GM23248 (cell line): ENCODE results near the gene SLC6A19. TPM values are rescaled to one million over a fixed set of nuclear protein-coding genes. Genes with fewer than 3 reads are reported as not detected.
"Not testable (repeated sequence)": the region's sequence is repeated elsewhere in the genome, so short reads cannot be mapped to it uniquely, and the experiment has no call there.

ENCODE experiments used
- DNase-seq: peaks from one replicate; pipeline ENCODE4 v3.0.0-alpha.2; 2015
- H2AFZ ChIP-seq: fragments of 200-600 bp; sonication (generic); 2 replicates; pipeline ENCODE4 v1.6.1; 2016; ENCODE audit warnings: antibody characterized with exemption
- H3F3A ChIP-seq: fragments of 200-600 bp; sonication (generic); 2 replicates; pipeline ENCODE4 v1.6.1; 2016; ENCODE audit warnings: mild to moderate bottlenecking, antibody characterized with exemption, mixed run types; ENCODE audit not compliant: insufficient read depth
- H3K27ac ChIP-seq: fragments of 200-600 bp; sonication (generic); 2 replicates; pipeline ENCODE4 v1.5.1; 2016; ENCODE audit warnings: mild to moderate bottlenecking
- H3K27me3 ChIP-seq: fragments of 200-600 bp; sonication (generic); replicated peaks from 2 replicates; pipeline ENCODE4 v1.6.1; 2016; ENCODE audit warnings: mild to moderate bottlenecking; ENCODE audit not compliant: insufficient read depth
- H3K36me3 ChIP-seq: fragments of 200-600 bp; sonication (generic); 2 replicates; pipeline ENCODE4 v1.6.1; 2016; ENCODE audit warnings: low read depth, mild to moderate bottlenecking
- H3K4me1 ChIP-seq: fragments of 200-600 bp; sonication (generic); 2 replicates; pipeline ENCODE4 v1.6.1; 2016; ENCODE audit warnings: mild to moderate bottlenecking; ENCODE audit not compliant: insufficient read depth
- H3K4me2 ChIP-seq: fragments of 200-600 bp; sonication (generic); one replicate; pipeline ENCODE4 v1.6.1; 2016; ENCODE audit warnings: mild to moderate bottlenecking; ENCODE audit not compliant: unreplicated experiment
- H3K4me3 ChIP-seq: fragments of 200-600 bp; sonication (generic); 2 replicates; pipeline ENCODE4 v1.5.1; 2016; ENCODE audit warnings: mild to moderate bottlenecking
- H3K79me2 ChIP-seq: fragments of 200-600 bp; sonication (generic); 2 replicates; pipeline ENCODE4 v1.6.1; 2016; ENCODE audit warnings: mild to moderate bottlenecking; ENCODE audit not compliant: insufficient read depth
- H3K9ac ChIP-seq: fragments of 200-600 bp; sonication (generic); 2 replicates; pipeline ENCODE4 v1.6.1; 2016; ENCODE audit warnings: mild to moderate bottlenecking
- H3K9me2 ChIP-seq: fragments of 200-600 bp; sonication (generic); 2 replicates; pipeline ENCODE4 v1.6.1; 2016; ENCODE audit warnings: mixed run types, mild to moderate bottlenecking, moderate library complexity; ENCODE audit not compliant: insufficient read depth
- H3K9me3 ChIP-seq: fragments of 200-600 bp; sonication (generic); one replicate; pipeline ENCODE4 v1.6.1; 2017; ENCODE audit warnings: low read depth
- H4K20me1 ChIP-seq: fragments of 200-600 bp; sonication (generic); 2 replicates; pipeline ENCODE4 v1.6.0; 2016; ENCODE audit not compliant: insufficient read depth
- EZH2 ChIP-seq: fragments of 200-600 bp; sonication (generic); IDR thresholded peaks from 2 replicates; pipeline ENCODE4 v1.6.1; 2018; ENCODE audit warnings: antibody characterized with exemption, mild to moderate bottlenecking; ENCODE audit not compliant: insufficient read depth, poor library complexity, severe bottlenecking
- EZH2phosphoT487 ChIP-seq: fragments of 200-600 bp; sonication (generic); IDR thresholded peaks from 2 replicates; pipeline ENCODE4 v1.6.1; 2018; ENCODE audit warnings: antibody characterized with exemption, moderate library complexity, mild to moderate bottlenecking, low read depth; ENCODE audit not compliant: insufficient read depth
- WGBS, 2 experiments: methylation state at CpG; one replicate each; pipeline ENCODE4 v1.1.6; 2015 to 2017; ENCODE audit warnings: low lambda C conversion rate in 2 of 2, low coverage in 1 of 2; ENCODE audit errors: missing lambda C conversion rate in 2 of 2; 5-methylcytosine and 5-hydroxymethylcytosine counted together
- in situ Hi-C: fragments of 300-500 bp; cut with MboI; formaldehyde crosslinking; loops from 2 replicates; pipeline ENCODE4 v1.15.0; 2020
- polyA plus RNA-seq: library from polyadenylated mRNA; unstranded; fragments of >200 nt; fragmentation: Nextera tagmentation; extraction: Ambion mirVana; gene quantifications from 2 replicates; pipeline ENCODE4 v1.2.1, GENCODE V29; 2016
- total RNA-seq: library from RNA; depleted of rRNA; stranded (reverse); fragments of >200 nt; shearing (Covaris generic); gene quantifications from 2 replicates; pipeline ENCODE4 v1.2.3, GENCODE V29; 2014

Gene SLC6A19
- total and polyA plus RNA-seq, 2 experiments from 2014 or later, result not detected

- Histone ChIP-seq H2AFZ (no peak overlapping the region), H3K27ac (no peak overlapping the region), H4K20me1 (no peaks in the 10 kb centered on the region), H3K4me2 (no peak overlapping the region), H3K27me3 (peaks cover 18% of the 10 kb centered on the region), H3K79me2 (no peaks in the 10 kb centered on the region), H3K4me3 (no peak overlapping the region), H3K9ac (no peak overlapping the region), H3K9me2 (no peaks in the 10 kb centered on the region), H3K9me3 (no peaks in the 10 kb centered on the region), H3F3A (no peaks in the 10 kb centered on the region), H3K36me3 (no peaks in the 10 kb centered on the region), H3K4me1 (no peaks in the 10 kb centered on the region)
- in situ Hi-C loops, result loop anchor here (25.0 kb wide), 1 partner anchor 493 kb away; no protein-coding TSS in a partner anchor
- 8 to 20% methylated on average over 4 to 65 of the region's 98 CpGs for WGBS, 2 experiments
- DNase-seq, result no peak
- no peak for TF ChIP-seq EZH2
- TF ChIP-seq EZH2phosphoT487, result no peak
These were observed 46.0 kb upstream of the SLC6A19 start for GRCh38 chr5:1155191-1156032.

- in situ Hi-C loops, result loop anchor here (25.0 kb wide), 1 partner anchor 494 kb away; no protein-coding TSS in a partner anchor
- DNase-seq, result no peak
- no peaks in the 10 kb centered on the region for H3K4me1 ChIP-seq
- no peak overlapping the region for H3K9ac ChIP-seq
- no peak overlapping the region for H3K27ac ChIP-seq
- H3K9me3 ChIP-seq, result no peaks in the 10 kb centered on the region
- peaks cover 18% of the 10 kb centered on the region for H3K27me3 ChIP-seq
- no peaks in the 10 kb centered on the region for H3K9me2 ChIP-seq
- 26 to 33% methylated on average over 30 to 48 of the region's 51 CpGs for WGBS, 2 experiments
- no peak overlapping the region for H3K4me3 ChIP-seq
- H3K36me3 ChIP-seq, result no peaks in the 10 kb centered on the region
- H4K20me1 ChIP-seq, result no peaks in the 10 kb centered on the region
- H3F3A ChIP-seq, result no peaks in the 10 kb centered on the region
- no peaks in the 10 kb centered on the region for H3K79me2 ChIP-seq
- TF ChIP-seq EZH2phosphoT487 (no peak), EZH2 (no peak)
- H2AFZ ChIP-seq, result no peak overlapping the region
- no peak overlapping the region for H3K4me2 ChIP-seq
These were observed 45.2 kb upstream of the SLC6A19 start for GRCh38 chr5:1156033-1156753.

- peaks cover 18% of the 10 kb centered on the region for H3K27me3 ChIP-seq
- TF ChIP-seq EZH2 (no peak), EZH2phosphoT487 (no peak)
- H3K4me3 ChIP-seq, result no peak overlapping the region
- in situ Hi-C loops, result loop anchor here (25.0 kb wide), 1 partner anchor 495 kb away; no protein-coding TSS in a partner anchor
- H3K36me3 ChIP-seq, result no peaks in the 10 kb centered on the region
- no peaks in the 10 kb centered on the region for H3K4me1 ChIP-seq
- no peak for DNase-seq
- no peak overlapping the region for H2AFZ ChIP-seq
- no peaks in the 10 kb centered on the region for H3K79me2 ChIP-seq
- H3K9ac ChIP-seq, result no peak overlapping the region
- no peaks in the 10 kb centered on the region for H3K9me3 ChIP-seq
- H4K20me1 ChIP-seq, result no peaks in the 10 kb centered on the region
- 83 to 88% methylated on average over 11 of the region's 11 CpGs for WGBS, 2 experiments
- H3K4me2 ChIP-seq, result no peak overlapping the region
- no peak overlapping the region for H3K27ac ChIP-seq
- H3F3A ChIP-seq, result no peaks in the 10 kb centered on the region
- H3K9me2 ChIP-seq, result no peaks in the 10 kb centered on the region
These were observed 44.5 kb upstream of the SLC6A19 start for GRCh38 chr5:1156754-1157460.

- H3K9ac ChIP-seq, H3K9me2 ChIP-seq, H3K4me2 ChIP-seq, H2AFZ ChIP-seq, H3K79me2 ChIP-seq, H3K9me3 ChIP-seq, H3K36me3 ChIP-seq, H4K20me1 ChIP-seq, H3F3A ChIP-seq, DNase-seq, H3K4me1 ChIP-seq, H3K4me3 ChIP-seq, H3K27ac ChIP-seq: not testable (repeated sequence)
- H3K27me3 ChIP-seq, result peaks cover 18% of the 10 kb centered on the region
- 58 to 73% methylated on average over 2 of the region's 2 CpGs for WGBS, 2 experiments
- in situ Hi-C loops, result loop anchor here (25.0 kb wide), 1 partner anchor 495 kb away; no protein-coding TSS in a partner anchor
These were observed 43.9 kb upstream of the SLC6A19 start for GRCh38 chr5:1157461-1157986.
